Nephron (organoid): ENCODE data around the gene ZNF830.
"Not testable (repeated sequence)": the region's sequence is repeated elsewhere in the genome, so short reads cannot be mapped to it uniquely, and the experiment has no call there.

ENCODE experiments used
- H3K27ac Mint-ChIP-seq, 3 experiments: 2 replicates each; pipeline ENCODE4 v1.8.0; 2020; ENCODE audit warnings: mixed read lengths in 3 of 3, mild to moderate bottlenecking in 2 of 3, moderate library complexity in 1 of 3
- H3K27me3 Mint-ChIP-seq: 2 replicates; pipeline ENCODE4 v1.8.0; 2021; ENCODE audit warnings: low read depth, mild to moderate bottlenecking, moderate library complexity, mixed read lengths
- H3K36me3 Mint-ChIP-seq: 2 replicates; pipeline ENCODE4 v1.8.0; 2020; ENCODE audit warnings: low read depth, mixed read lengths
- H3K4me1 Mint-ChIP-seq: 2 replicates; pipeline ENCODE4 v1.8.0; 2020; ENCODE audit warnings: mixed read lengths
- H3K4me3 Mint-ChIP-seq, 3 experiments: 2 replicates each; pipeline ENCODE4 v1.8.0; 2020; ENCODE audit warnings: mild to moderate bottlenecking in 3 of 3, mixed read lengths in 3 of 3, moderate library complexity in 2 of 3
- H3K9me3 Mint-ChIP-seq: 2 replicates; pipeline ENCODE4 v1.8.0; 2020; ENCODE audit warnings: mixed read lengths
- CTCF ChIP-seq, 3 experiments: fragments of 200-600 bp; sonication (generic); IDR thresholded peaks; one replicate each; pipeline ENCODE4 v1.5.0; 2021; ENCODE audit warnings: antibody characterized with exemption in 3 of 3; ENCODE audit not compliant: unreplicated experiment in 3 of 3

ZNF830 gene

GRCh38 chr17:34930283-34930682 lies 31.1 kb upstream of the ZNF830 start:
- Mint-ChIP-seq H3K36me3 (no peaks in the 10 kb centered on the region), H3K9me3 (no peaks in the 10 kb centered on the region), H3K4me3 (no peak overlapping the region), H3K27ac (no peak overlapping the region), H3K27me3 (no peaks in the 10 kb centered on the region), H3K4me1 (no peaks in the 10 kb centered on the region)
- no peak for TF ChIP-seq CTCF (IDR thresholded peaks at IDR 0.05; ENCODE audit: unreplicated experiment in 3 of 3)

GRCh38 chr17:34950780-34951179 lies 10.6 kb upstream of the ZNF830 start:
- H3K36me3 Mint-ChIP-seq, H3K27ac Mint-ChIP-seq, H3K4me3 Mint-ChIP-seq, H3K9me3 Mint-ChIP-seq, H3K4me1 Mint-ChIP-seq, H3K27me3 Mint-ChIP-seq: not testable (repeated sequence)

GRCh38 chr17:34958438-34958837 lies 2.9 kb upstream of the ZNF830 start:
- Mint-ChIP-seq H3K36me3 (peaks cover 4% of the 10 kb centered on the region), H3K4me1 (peaks cover 12% of the 10 kb centered on the region), H3K4me3 (peak overlapping the region in 2 of 3 experiments; percentile 61 to 64), H3K9me3 (no peaks in the 10 kb centered on the region), H3K27me3 (peaks cover 4% of the 10 kb centered on the region), H3K27ac (no peak overlapping the region)
- TF ChIP-seq CTCF (IDR thresholded peaks at IDR 0.05; ENCODE audit: unreplicated experiment in 3 of 3), result no peak

GRCh38 chr17:34974179-34974578 lies 12.8 kb downstream of the ZNF830 start:
- peaks cover 9% of the 10 kb centered on the region for H3K27me3 Mint-ChIP-seq
- no peaks in the 10 kb centered on the region for H3K9me3 Mint-ChIP-seq
- no peaks in the 10 kb centered on the region for H3K36me3 Mint-ChIP-seq
- no peak overlapping the region for H3K27ac Mint-ChIP-seq
- peaks cover 1% of the 10 kb centered on the region for H3K4me1 Mint-ChIP-seq
- no peak for TF ChIP-seq CTCF (IDR thresholded peaks at IDR 0.05; ENCODE audit: unreplicated experiment in 3 of 3)
- H3K4me3 Mint-ChIP-seq, result no peak overlapping the region

- H3K36me3 Mint-ChIP-seq, result no peaks in the 10 kb centered on the region
- no peak overlapping the region for H3K4me3 Mint-ChIP-seq
- H3K27ac Mint-ChIP-seq, result no peak overlapping the region
- H3K27me3 Mint-ChIP-seq, result peaks cover 9% of the 10 kb centered on the region
- peaks cover 10% of the 10 kb centered on the region for H3K4me1 Mint-ChIP-seq
- no peaks in the 10 kb centered on the region for H3K9me3 Mint-ChIP-seq
- TF ChIP-seq CTCF (IDR thresholded peaks at IDR 0.05; ENCODE audit: unreplicated experiment in 3 of 3), result no peak
These were observed 13.8 kb downstream of the ZNF830 start for GRCh38 chr17:34974794-34975785.

GRCh38 chr17:34979153-34979552 lies 17.8 kb downstream of the ZNF830 start:
- Mint-ChIP-seq H3K36me3 (peaks cover 10% of the 10 kb centered on the region), H3K4me3 (peak overlapping the region; percentile 49 to 77 (median 62)), H3K4me1 (peaks cover 38% of the 10 kb centered on the region), H3K27ac (peak overlapping the region in 2 of 3 experiments; percentile 60 to 98), H3K27me3 (no peaks in the 10 kb centered on the region), H3K9me3 (no peaks in the 10 kb centered on the region)
- no peak for TF ChIP-seq CTCF (IDR thresholded peaks at IDR 0.05; ENCODE audit: unreplicated experiment in 3 of 3)
